ENCODE measurements around the gene AGBL1.

- no peak for TF ChIP-seq CTCF (IDR thresholded peaks at IDR 0.05; ENCODE audit: insufficient read depth, low read depth, low read length)
- TF ChIP-seq EZH2 (IDR thresholded peaks at IDR 0.05; ENCODE audit: insufficient read depth, low read length): no peak
Measured at GRCh38 chr15:86917361-86917671, 837.6 kb downstream of the AGBL1 start.
